GM10266 (cell line): ENCODE measurements around the gene AMDHD2.
"Not testable (repeated sequence)": the region's sequence is repeated elsewhere in the genome, so short reads cannot be mapped to it uniquely, and the experiment has no call there.

Source experiments
- DNase-seq: peaks from one replicate; pipeline ENCODE4 v3.0.0; 2012; ENCODE audit errors: extremely low spot score
- TF ChIP-seq, protein P1 (sequence below): IDR thresholded peaks from 2 replicates; pipeline ENCODE4 v1.5.1; 2012; ENCODE audit warnings: mild to moderate bottlenecking, low read depth; ENCODE audit not compliant: control insufficient read depth, insufficient read depth; ENCODE audit errors: missing control alignments

AMDHD2 gene

DNA sequence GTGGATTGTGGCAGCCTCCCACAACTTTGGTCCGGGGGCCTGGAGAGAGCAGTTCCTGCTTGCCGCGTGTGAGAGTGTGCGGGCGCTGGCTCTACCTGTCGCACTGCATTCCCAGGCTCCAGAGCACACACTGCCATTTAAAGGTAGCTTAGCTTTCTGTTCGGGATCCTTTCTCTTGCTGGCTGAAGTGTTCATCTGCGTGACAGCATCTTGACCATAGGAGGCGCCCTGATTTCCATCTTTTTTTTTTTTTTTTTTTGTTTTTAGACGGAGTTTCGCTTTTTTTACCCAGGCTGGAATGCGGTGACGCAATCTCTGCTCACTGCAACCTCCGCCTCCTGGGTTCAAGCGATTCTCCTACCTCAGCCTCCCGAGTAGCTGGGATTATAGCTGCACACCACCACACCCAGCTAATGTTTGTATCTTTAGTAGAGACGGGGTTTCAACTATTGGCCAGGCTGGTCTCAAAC is 31.3 kb downstream of the AMDHD2 start:
- DNase-seq, result not testable (repeated sequence)

DNA sequence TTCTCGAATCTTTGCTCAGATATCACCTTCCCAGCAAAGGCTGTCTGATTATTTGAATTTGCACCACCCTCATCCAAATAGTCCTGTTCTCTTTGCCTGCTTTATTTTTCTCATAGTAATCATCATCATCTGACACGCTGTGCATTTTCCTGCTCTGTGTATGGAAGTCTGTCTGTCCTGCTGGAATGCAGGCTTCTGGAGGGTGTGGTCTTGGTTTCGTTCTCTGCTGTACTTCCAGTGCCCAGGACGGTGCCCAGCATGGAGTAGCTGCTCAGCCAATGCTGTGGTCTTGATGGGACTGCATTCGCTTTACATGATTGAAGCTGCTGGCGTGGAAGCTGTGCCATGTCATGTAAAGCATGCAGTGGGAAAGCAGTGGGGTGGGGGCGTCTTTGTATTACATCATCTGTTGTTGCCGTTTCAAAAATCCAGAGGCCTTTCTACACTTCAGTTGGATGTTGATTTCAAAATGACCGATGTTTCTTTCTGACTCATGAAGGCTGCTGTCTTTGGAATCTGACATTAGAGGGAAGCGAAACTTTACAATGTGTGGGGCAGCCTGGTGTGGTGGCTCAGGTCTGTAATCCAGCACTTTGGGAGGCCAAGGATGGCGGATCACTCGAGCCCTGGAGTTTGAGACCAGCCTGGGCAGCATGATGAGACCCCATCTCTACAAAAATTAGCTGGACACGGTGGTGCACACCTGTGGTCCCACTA is 34.7 kb downstream of the AMDHD2 start:
- not testable (repeated sequence) for DNase-seq

- DNase-seq, result not testable (repeated sequence)
Measured at GRCh38 chr16:2557150-2557549, 37.0 kb downstream of the AMDHD2 start.

DNA sequence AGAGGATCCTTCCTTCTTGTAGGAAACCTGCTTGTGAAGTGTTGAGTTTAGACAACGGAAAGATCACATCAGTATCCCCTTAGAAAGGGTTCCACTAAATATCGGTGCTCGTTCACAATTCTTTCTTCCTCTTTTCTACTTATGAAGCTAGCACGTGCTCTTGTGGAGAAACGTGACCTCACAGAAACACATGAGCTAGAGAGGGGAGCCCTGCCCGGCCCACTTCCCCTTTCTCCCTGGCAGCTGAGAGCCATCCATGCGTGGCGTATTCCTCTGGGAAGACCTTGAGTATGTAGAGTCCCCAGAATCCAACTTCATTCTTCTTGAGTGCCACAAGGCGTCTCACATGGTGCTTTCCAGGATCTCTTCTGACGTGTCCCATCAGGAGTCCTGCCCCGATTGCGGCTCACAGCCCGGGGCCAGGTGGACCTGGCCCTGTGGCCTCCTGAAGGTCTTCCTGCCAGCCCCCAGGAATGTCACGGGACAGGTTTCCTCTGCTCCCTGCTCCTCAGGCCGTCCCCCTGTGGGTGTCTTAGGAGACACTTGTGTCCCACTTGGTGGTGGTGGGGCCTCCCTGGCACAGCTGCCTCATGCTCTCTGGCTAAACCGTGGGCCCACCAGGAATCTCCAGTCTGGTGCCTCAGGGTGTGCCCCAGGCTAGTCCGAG is 40.1 kb downstream of the AMDHD2 start:
- DNase-seq, result not testable (repeated sequence)

DNA sequence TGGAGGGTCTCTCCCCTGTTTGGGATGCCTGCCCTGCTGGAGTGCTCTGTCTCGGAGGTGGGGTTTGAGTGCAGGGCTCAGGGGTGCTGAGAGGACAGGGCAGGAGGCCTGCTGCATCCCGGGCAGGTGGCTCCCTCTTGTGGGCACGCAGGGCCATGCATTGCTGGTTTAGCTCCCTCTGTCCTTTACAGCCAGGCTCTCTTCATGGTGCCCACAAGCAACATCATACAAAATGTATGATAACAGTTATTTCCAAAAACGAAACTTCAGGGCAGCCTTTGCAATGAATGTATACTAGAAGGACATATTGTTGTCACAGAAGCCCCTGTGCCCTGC is 40.6 kb downstream of the AMDHD2 start:
- TF ChIP-seq, protein P1, sequence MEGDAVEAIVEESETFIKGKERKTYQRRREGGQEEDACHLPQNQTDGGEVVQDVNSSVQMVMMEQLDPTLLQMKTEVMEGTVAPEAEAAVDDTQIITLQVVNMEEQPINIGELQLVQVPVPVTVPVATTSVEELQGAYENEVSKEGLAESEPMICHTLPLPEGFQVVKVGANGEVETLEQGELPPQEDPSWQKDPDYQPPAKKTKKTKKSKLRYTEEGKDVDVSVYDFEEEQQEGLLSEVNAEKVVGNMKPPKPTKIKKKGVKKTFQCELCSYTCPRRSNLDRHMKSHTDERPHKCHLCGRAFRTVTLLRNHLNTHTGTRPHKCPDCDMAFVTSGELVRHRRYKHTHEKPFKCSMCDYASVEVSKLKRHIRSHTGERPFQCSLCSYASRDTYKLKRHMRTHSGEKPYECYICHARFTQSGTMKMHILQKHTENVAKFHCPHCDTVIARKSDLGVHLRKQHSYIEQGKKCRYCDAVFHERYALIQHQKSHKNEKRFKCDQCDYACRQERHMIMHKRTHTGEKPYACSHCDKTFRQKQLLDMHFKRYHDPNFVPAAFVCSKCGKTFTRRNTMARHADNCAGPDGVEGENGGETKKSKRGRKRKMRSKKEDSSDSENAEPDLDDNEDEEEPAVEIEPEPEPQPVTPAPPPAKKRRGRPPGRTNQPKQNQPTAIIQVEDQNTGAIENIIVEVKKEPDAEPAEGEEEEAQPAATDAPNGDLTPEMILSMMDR, result peak; percentile 46
- DNase-seq, result not testable (repeated sequence)

DNA sequence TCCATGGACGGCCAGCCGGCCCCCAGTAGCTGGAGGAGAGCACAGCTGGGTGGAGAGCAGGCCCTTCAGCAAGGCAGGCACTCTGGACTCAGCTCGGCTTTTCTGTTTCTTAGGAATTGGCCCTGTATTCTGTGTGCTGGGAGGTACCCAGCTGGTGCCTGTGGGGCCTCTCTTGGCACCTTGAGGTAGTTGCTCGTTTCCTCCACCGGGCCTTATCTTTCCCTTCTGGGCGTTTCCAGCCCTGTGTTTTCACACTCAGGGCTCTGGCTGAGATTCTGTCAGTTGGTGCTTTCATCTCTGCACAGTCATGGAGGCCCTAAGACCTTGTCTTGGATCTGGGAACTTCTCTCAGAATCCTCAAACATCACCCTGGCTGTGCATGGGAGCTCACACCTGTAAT is 47.3 kb downstream of the AMDHD2 start:
- DNase-seq, result not testable (repeated sequence)

DNA sequence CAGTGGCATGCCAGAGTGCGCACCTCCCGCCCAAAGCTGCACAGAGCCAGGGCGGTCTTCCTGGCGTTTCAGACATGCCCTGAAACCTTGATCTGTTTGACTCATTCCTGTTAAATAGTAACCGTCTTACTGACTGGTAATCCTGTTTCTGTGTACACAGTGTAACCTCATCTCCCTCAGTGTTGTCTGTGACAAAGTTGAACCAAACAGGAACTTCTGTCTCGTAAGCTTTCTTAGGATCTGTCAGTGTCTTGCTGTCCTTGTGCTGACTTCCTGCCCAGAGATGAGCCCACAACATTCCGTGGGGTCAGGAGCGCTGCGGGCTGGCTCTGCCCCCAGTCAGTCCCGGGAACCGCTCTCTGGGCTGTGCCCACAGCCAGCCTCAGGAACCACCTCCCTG is 48.4 kb downstream of the AMDHD2 start:
- not testable (repeated sequence) for DNase-seq

DNA sequence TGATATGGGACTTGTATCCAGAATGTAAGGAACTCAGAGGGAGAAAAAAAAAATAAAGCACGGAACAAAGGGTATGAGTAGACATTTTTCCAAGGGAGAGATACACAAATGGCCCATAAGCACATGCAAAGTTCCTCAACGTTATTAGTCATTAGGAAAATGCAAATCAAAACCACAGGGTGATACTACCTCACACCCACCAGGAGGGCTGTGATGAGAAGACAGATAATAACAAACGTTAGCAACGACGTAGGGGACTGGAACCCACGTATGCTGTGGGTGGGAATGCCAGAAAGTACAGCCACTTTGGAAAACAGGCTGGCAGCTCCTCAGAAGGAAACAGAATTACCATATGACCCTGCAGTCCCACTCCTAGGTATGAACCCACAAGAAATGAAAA is 52.5 kb downstream of the AMDHD2 start:
- DNase-seq, result not testable (repeated sequence)

- not testable (repeated sequence) for DNase-seq
Measured at GRCh38 chr16:2575839-2576238, 55.7 kb downstream of the AMDHD2 start.

DNA sequence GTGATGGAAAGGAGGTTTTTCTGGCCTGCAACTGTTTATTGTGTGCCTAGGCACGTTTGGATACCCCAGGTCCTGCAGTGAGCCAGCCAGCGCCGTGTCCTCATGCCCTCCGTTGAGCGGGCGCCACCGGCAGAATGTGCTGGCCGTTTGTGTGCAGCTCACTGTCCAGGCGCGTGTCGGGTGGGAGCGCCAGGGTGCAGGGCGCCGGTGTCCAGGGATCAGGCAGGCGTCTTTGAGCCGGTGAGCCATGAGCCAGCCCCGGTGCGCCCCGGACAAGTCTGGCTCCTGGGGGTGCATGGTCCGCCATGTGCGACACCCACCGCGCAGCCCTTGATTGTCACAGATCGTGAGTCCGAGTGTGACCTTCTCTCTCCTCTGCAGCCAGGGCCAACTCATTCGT is 56.9 kb downstream of the AMDHD2 start:
- DNase-seq, result not testable (repeated sequence)

- not testable (repeated sequence) for DNase-seq
Measured at GRCh38 chr16:2578905-2579304, 58.7 kb downstream of the AMDHD2 start.

DNA sequence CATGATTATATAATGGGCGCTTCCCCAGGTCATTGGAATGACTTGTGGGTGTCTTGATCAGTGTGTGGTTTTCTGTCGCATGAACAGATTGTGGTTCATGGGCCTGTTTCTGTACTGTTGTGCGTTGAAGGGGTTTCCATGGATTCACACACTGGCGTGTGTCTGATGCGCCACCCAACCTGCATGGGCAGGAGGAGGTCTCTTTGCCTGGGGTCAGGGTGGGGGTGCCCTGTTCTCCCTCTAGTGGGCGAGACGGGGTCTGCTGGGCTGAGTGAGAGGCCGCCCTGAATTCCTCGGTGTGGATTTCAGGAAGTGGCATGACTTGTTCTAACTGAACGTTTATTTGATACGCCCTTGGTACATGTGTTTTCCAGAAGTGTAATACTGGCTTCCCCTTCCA is 60.0 kb downstream of the AMDHD2 start:
- DNase-seq, result not testable (repeated sequence)

- DNase-seq, result not testable (repeated sequence)
Measured at GRCh38 chr16:2580818-2581217, 60.6 kb downstream of the AMDHD2 start.
